Endothelial cell of umbilical vein (primary cell): Measurements from ENCODE around the gene ZPR1.

Experiments
- EZH2 ChIP-seq: IDR thresholded peaks from 2 replicates; pipeline ENCODE4 v1.6.1; 2012; ENCODE audit warnings: borderline replicate concordance, low read depth, mild to moderate bottlenecking, moderate library complexity, low read length, inconsistent platforms; ENCODE audit not compliant: severe bottlenecking
- FOS ChIP-seq: IDR thresholded peaks from 2 replicates; pipeline ENCODE4 v1.6.1; 2011; ENCODE audit warnings: mild to moderate bottlenecking, low read length, moderate library complexity, borderline replicate concordance; ENCODE audit not compliant: insufficient read depth
- GATA2 ChIP-seq: IDR thresholded peaks from 2 replicates; pipeline ENCODE4 v1.7.0; 2011; ENCODE audit warnings: low read depth, mild to moderate bottlenecking, moderate library complexity, mixed read lengths, low read length; ENCODE audit not compliant: insufficient read length, insufficient read depth
- MYC ChIP-seq: IDR thresholded peaks from one replicate; pipeline ENCODE4 v1.6.1; 2011; ENCODE audit warnings: mild to moderate bottlenecking, low read depth, low read length
- POLR2A ChIP-seq: IDR thresholded peaks from 2 replicates; pipeline ENCODE4 v1.6.1; 2012; ENCODE audit warnings: low read depth, mild to moderate bottlenecking, control low read depth, low read length
- POLR2AphosphoS5 ChIP-seq: IDR thresholded peaks from 2 replicates; pipeline ENCODE4 v1.6.1; 2012; ENCODE audit warnings: low read depth, mild to moderate bottlenecking, control low read depth, low read length, moderate library complexity; ENCODE audit not compliant: insufficient read depth
- TF ChIP-seq, protein P1 (sequence below), 2 donors: IDR thresholded peaks; 1 replicate in 1 of 2; 2 replicates in 1 of 2; pipeline ENCODE4 v1.5.1; 2011; ENCODE audit warnings: low read length in 2 of 2, mild to moderate bottlenecking in 2 of 2, moderate library complexity in 2 of 2, control low read depth in 1 of 2, inconsistent platforms in 1 of 2, low read depth in 1 of 2; ENCODE audit not compliant: insufficient read depth in 1 of 2; ENCODE audit errors: extremely low read depth in 1 of 2
- TF ChIP-seq, protein P2 (sequence below): IDR thresholded peaks from 2 replicates; pipeline ENCODE4 v1.6.1; 2011; ENCODE audit not compliant: insufficient read depth, insufficient read length

GRCh38 chr11:116819049-116819448 lies 31.2 kb upstream of the ZPR1 start:
- TF ChIP-seq, protein P1, sequence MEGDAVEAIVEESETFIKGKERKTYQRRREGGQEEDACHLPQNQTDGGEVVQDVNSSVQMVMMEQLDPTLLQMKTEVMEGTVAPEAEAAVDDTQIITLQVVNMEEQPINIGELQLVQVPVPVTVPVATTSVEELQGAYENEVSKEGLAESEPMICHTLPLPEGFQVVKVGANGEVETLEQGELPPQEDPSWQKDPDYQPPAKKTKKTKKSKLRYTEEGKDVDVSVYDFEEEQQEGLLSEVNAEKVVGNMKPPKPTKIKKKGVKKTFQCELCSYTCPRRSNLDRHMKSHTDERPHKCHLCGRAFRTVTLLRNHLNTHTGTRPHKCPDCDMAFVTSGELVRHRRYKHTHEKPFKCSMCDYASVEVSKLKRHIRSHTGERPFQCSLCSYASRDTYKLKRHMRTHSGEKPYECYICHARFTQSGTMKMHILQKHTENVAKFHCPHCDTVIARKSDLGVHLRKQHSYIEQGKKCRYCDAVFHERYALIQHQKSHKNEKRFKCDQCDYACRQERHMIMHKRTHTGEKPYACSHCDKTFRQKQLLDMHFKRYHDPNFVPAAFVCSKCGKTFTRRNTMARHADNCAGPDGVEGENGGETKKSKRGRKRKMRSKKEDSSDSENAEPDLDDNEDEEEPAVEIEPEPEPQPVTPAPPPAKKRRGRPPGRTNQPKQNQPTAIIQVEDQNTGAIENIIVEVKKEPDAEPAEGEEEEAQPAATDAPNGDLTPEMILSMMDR (IDR thresholded peaks at IDR 0.05; ENCODE audit: extremely low read depth in 1 of 2, insufficient read depth in 1 of 2, low read depth in 1 of 2, low read length in 2 of 2), result no peak
- TF ChIP-seq EZH2 (no peak), POLR2A (no peak), MYC (no peak), FOS (no peak), POLR2AphosphoS5 (no peak), GATA2 (no peak)
- TF ChIP-seq, protein P2, sequence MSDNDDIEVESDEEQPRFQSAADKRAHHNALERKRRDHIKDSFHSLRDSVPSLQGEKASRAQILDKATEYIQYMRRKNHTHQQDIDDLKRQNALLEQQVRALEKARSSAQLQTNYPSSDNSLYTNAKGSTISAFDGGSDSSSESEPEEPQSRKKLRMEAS, result no peak
